K562 (cell line): ENCODE measurements around the gene ARHGAP4.

Source experiments
- CREBBP ChIP-seq: IDR thresholded peaks from one replicate; pipeline ENCODE4 v1.6.1; 2012; ENCODE audit warnings: low read depth, mild to moderate bottlenecking, control low read depth, inconsistent platforms, low read length
- RAD21 ChIP-seq, 2 experiments: fragments of 250-450 bp in 1 of 2; fragments of 450-650 bp in 1 of 2; sonication (Bioruptor Pico) in 1 of 2; formaldehyde crosslinking in 1 of 2; IDR thresholded peaks in 1 of 2; conservative IDR thresholded peaks in 1 of 2; 2 replicates each; pipeline versions ENCODE4 v1.4.0 to v1.8.0; 2020 to 2022; ENCODE audit warnings: mild to moderate bottlenecking in 2 of 2, moderate library complexity in 1 of 2
- SAFB2 ChIP-seq: fragments of 200-400 bp; formaldehyde crosslinking; IDR thresholded peaks from 2 replicates; pipeline ENCODE4 v1.6.1; 2018; ENCODE audit warnings: borderline replicate concordance, low read length, low read depth, moderate library complexity; ENCODE audit not compliant: severe bottlenecking
- THRAP3 ChIP-seq: fragments of 450-650 bp; IDR thresholded peaks from 2 replicates; pipeline ENCODE4 v1.6.1; 2016; ENCODE audit warnings: mild to moderate bottlenecking, inconsistent platforms, borderline replicate concordance

DNA sequence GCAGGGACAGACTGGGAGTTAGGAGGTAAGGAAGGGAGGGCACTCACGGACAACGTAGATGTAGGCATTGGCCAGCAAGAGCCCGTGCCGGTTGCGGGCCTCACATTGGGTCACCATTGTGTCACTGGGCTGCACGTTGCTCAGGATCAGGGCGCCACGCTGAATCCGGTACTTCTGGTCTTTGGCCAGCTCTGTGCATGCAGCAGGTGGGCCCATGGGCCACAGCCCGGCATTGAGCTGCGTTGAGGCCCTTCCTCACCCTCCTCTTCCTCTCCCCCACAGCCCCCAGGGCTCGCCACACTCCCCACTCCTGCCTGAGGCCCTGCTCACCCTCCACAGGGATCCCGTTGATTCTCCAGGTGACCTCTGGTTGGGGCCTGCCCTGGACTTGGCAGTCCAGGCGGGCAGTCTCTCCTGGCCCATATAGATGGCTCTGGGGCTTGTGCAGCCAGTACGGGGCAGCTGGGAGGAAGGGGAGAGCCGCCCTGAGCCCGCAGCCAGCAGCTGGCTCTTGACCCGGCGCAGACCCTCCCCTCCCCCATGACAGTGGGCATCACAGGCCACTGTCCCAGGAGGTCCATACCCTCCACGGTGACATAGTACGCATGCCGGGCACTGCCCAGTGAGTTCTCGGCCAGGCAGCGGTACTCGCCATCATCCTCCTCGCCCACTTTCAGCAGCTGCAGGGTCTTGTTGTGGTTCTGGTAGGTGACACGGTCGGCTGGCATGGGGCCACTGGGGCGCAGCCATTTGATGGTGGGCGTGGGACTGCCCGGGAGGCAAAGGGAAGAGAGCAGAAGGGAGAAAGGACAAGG is 56.4 kb downstream of the ARHGAP4 start:
- TF ChIP-seq CREBBP, result no peak
- TF ChIP-seq SAFB2, result no peak
- no peak for TF ChIP-seq RAD21 (CRISPR knock-in tag; conservative IDR thresholded peaks at IDR 0.05 in 1 of 2, IDR thresholded peaks at IDR 0.05 in 1 of 2)
- no peak for TF ChIP-seq THRAP3
